ENCODE results near the gene PRTFDC1. TPM values are rescaled to one million over a fixed set of nuclear protein-coding genes. Genes with fewer than 3 reads are reported as not detected.

PRTFDC1 gene
- total RNA-seq, 2 donors from 2014 or later: 0.80 to 2.0 TPM

- no peak for DNase-seq (ENCODE audit: low spot score)
- Histone ChIP-seq H3K9me3 (no peaks in the 10 kb centered on the region), H3K36me3 (no peaks in the 10 kb centered on the region), H3K27me3 (replicated peaks; ENCODE audit: insufficient read depth) (no peaks in the 10 kb centered on the region), H3K4me1 (replicated peaks) (no peaks in the 10 kb centered on the region), H3K27ac (no peak overlapping the region), H3K4me3 (no peak overlapping the region)
- 53% methylated on average over 11 of the region's 11 CpGs for WGBS
- intact Hi-C loops (cut with DNase I): no loop called here
- TF ChIP-seq POLR2AphosphoS5 (IDR thresholded peaks at IDR 0.05): no peak
- no peak for TF ChIP-seq CTCF (IDR thresholded peaks at IDR 0.05)
- no peak for TF ChIP-seq POLR2A (IDR thresholded peaks at IDR 0.05)
Observed at GRCh38 chr10:24851629-24852028, 100.8 kb downstream of the PRTFDC1 start.

- Histone ChIP-seq H3K27ac (no peak overlapping the region), H3K4me3 (no peak overlapping the region), H3K4me1 (replicated peaks) (no peaks in the 10 kb centered on the region), H3K36me3 (no peaks in the 10 kb centered on the region), H3K27me3 (replicated peaks; ENCODE audit: insufficient read depth) (no peaks in the 10 kb centered on the region), H3K9me3 (no peaks in the 10 kb centered on the region)
- 73% methylated on average over 1 of the region's 1 CpG for WGBS
- DNase-seq (ENCODE audit: low spot score): no peak
- no peak for TF ChIP-seq POLR2AphosphoS5 (IDR thresholded peaks at IDR 0.05)
- no peak for TF ChIP-seq CTCF (IDR thresholded peaks at IDR 0.05)
- no peak for TF ChIP-seq POLR2A (IDR thresholded peaks at IDR 0.05)
- intact Hi-C loops (cut with DNase I): no loop called here
Observed at GRCh38 chr10:24850727-24851296, 101.6 kb downstream of the PRTFDC1 start.

- no peak for DNase-seq (ENCODE audit: low spot score)
- Histone ChIP-seq H3K4me3 (no peak overlapping the region), H3K4me1 (replicated peaks) (no peaks in the 10 kb centered on the region), H3K36me3 (no peaks in the 10 kb centered on the region), H3K27ac (no peak overlapping the region), H3K9me3 (no peaks in the 10 kb centered on the region), H3K27me3 (replicated peaks; ENCODE audit: insufficient read depth) (no peaks in the 10 kb centered on the region)
- intact Hi-C loops (cut with DNase I): no loop called here
- TF ChIP-seq POLR2A (IDR thresholded peaks at IDR 0.05): no peak
- TF ChIP-seq POLR2AphosphoS5 (IDR thresholded peaks at IDR 0.05): no peak
- no peak for TF ChIP-seq CTCF (IDR thresholded peaks at IDR 0.05)
- 49% methylated on average over 9 of the region's 9 CpGs for WGBS
Observed at GRCh38 chr10:24849501-24850299, 102.7 kb downstream of the PRTFDC1 start.

- Histone ChIP-seq H3K27me3 (replicated peaks; ENCODE audit: insufficient read depth) (no peaks in the 10 kb centered on the region), H3K4me1 (replicated peaks) (no peaks in the 10 kb centered on the region), H3K9me3 (no peaks in the 10 kb centered on the region), H3K36me3 (no peaks in the 10 kb centered on the region), H3K4me3 (no peak overlapping the region), H3K27ac (no peak overlapping the region)
- TF ChIP-seq POLR2AphosphoS5 (IDR thresholded peaks at IDR 0.05) (no peak), CTCF (IDR thresholded peaks at IDR 0.05) (no peak), POLR2A (IDR thresholded peaks at IDR 0.05) (no peak)
- DNase-seq (ENCODE audit: low spot score): no peak
- intact Hi-C loops (cut with DNase I): no loop called here
- 51% methylated on average over 6 of the region's 6 CpGs for WGBS
Observed at GRCh38 chr10:24849051-24849450, 103.4 kb downstream of the PRTFDC1 start.

GRCh38 chr10:24848195-24848594, 104.2 kb downstream of the PRTFDC1 start:
- 55% methylated on average over 6 of the region's 6 CpGs for WGBS
- Histone ChIP-seq H3K4me3 (no peak overlapping the region), H3K27ac (no peak overlapping the region), H3K36me3 (no peaks in the 10 kb centered on the region), H3K9me3 (no peaks in the 10 kb centered on the region), H3K4me1 (replicated peaks) (no peaks in the 10 kb centered on the region), H3K27me3 (replicated peaks; ENCODE audit: insufficient read depth) (no peaks in the 10 kb centered on the region)
- TF ChIP-seq CTCF (IDR thresholded peaks at IDR 0.05) (no peak), POLR2AphosphoS5 (IDR thresholded peaks at IDR 0.05) (no peak), POLR2A (IDR thresholded peaks at IDR 0.05) (no peak)
- no peak for DNase-seq (ENCODE audit: low spot score)
- intact Hi-C loops (cut with DNase I): no loop called here
